HCT116 (cell line): ENCODE data around the gene CREB3L4. TPM values are rescaled to one million over a fixed set of nuclear protein-coding genes. Genes with fewer than 3 reads are reported as not detected.

Source experiments
- ATAC-seq: fragments of 200-7000 bp; cut with Tn5 transposase; 2 replicates; pipeline ENCODE4 v1.9.1; 2020; ENCODE audit warnings: mild to moderate bottlenecking, moderate library complexity
- BruUV-seq: library from RNA; stranded (reverse); fragments of 400-500 nt; replicated peaks from 2 replicates; lab custom pipeline; 2021; lab: Mats Ljungman, UMichigan
- CTCF ChIA-PET: fragments of 300-600 bp; sonication (Branson Sonifier 250); formaldehyde crosslinking; loops from one replicate; lab custom pipeline; 2021; ENCODE audit warnings: antibody characterized with exemption; lab: Charles Lee
- POLR2A ChIA-PET: fragments of 300-600, 350-600 bp; sonication (Branson Sonifier 250); formaldehyde crosslinking; loops from one replicate; lab custom pipeline; 2021; ENCODE audit warnings: antibody characterized with exemption; lab: Charles Lee
- RAD21 ChIA-PET, 2 experiments: fragments of 300-600 bp; sonication (Branson Sonifier 250); formaldehyde crosslinking; loops; one replicate each; lab custom pipeline; 2023; ENCODE audit warnings: low total read pairs in 2 of 2; ENCODE audit not compliant: uncharacterized antibody in 2 of 2, unreplicated experiment in 2 of 2, low non-redundant PET in 1 of 2; lab: Charles Lee
- DNase-seq: peaks from one replicate; pipeline ENCODE4 v3.0.0-alpha.2; 2010; ENCODE audit warnings: low read depth, low spot score
- H2AFZ ChIP-seq: fragments of 200-600 bp; shearing (Covaris generic), sonication (generic); 2 replicates; pipeline ENCODE4 v1.6.1; 2017; ENCODE audit warnings: low read depth, mixed run types, mixed read lengths, antibody characterized with exemption, low read length; ENCODE audit not compliant: poor library complexity, severe bottlenecking
- H3K27ac ChIP-seq: 2 replicates; pipeline ENCODE4 v1.5.1; 2012; ENCODE audit warnings: low read depth, low read length
- H3K27me3 ChIP-seq: fragments of 200-600 bp; sonication (generic); 2 replicates; pipeline ENCODE4 v1.6.1; 2016; ENCODE audit warnings: mixed run types, low read length, mixed read lengths; ENCODE audit not compliant: insufficient read depth
- H3K36me3 ChIP-seq, 2 experiments: fragments of 200-500 bp in 1 of 2; fragments of 200-600 bp in 1 of 2; sonication (Bioruptor generic) in 1 of 2; sonication (generic) in 1 of 2; 2 replicates each; pipeline versions ENCODE4 v1.5.1 to v1.6.1; 2014 to 2016; ENCODE audit warnings: low read length in 2 of 2, inconsistent platforms in 1 of 2, mixed read lengths in 1 of 2, mixed run types in 1 of 2; ENCODE audit not compliant: insufficient read depth in 2 of 2, control insufficient read depth in 1 of 2
- H3K4me1 ChIP-seq, 2 experiments: fragments of 200-600 bp in 1 of 2; sonication (generic) in 1 of 2; 2 replicates each; pipeline versions ENCODE4 v1.5.1 to v1.6.1; 2012 to 2017; ENCODE audit warnings: low read length in 2 of 2, inconsistent platforms in 1 of 2, mild to moderate bottlenecking in 1 of 2, mixed read lengths in 1 of 2, mixed run types in 1 of 2, moderate library complexity in 1 of 2; ENCODE audit not compliant: insufficient read depth in 2 of 2, control insufficient read depth in 1 of 2
- H3K4me2 ChIP-seq: fragments of 200-600 bp; sonication (generic); 2 replicates; pipeline ENCODE4 v1.6.1; 2017; ENCODE audit warnings: mixed run types, low read length, mixed read lengths
- H3K4me3 ChIP-seq, 2 experiments: fragments of 200-600 bp in 1 of 2; sonication (generic) in 1 of 2; replicated peaks in 1 of 2; 2 replicates each; pipeline ENCODE4 v1.5.1; 2011 to 2016; ENCODE audit warnings: low read length in 2 of 2, control low read depth in 1 of 2, low read depth in 1 of 2, mild to moderate bottlenecking in 1 of 2, mixed read lengths in 1 of 2, mixed run types in 1 of 2
- H3K79me2 ChIP-seq: fragments of 200-600 bp; sonication (generic); 2 replicates; pipeline ENCODE4 v1.6.1; 2017; ENCODE audit warnings: mild to moderate bottlenecking, mixed run types, low read length, moderate library complexity, mixed read lengths; ENCODE audit not compliant: insufficient read depth
- H3K9ac ChIP-seq: fragments of 200-600 bp; sonication (generic); 2 replicates; pipeline ENCODE4 v1.6.1; 2016; ENCODE audit warnings: low read length, mixed read lengths
- H3K9me2 ChIP-seq: fragments of 200-600 bp; sonication (generic), shearing (Covaris generic); 2 replicates; pipeline ENCODE4 v1.6.1; 2017; ENCODE audit warnings: mixed run types, mild to moderate bottlenecking, moderate library complexity; ENCODE audit not compliant: insufficient read depth
- H3K9me3 ChIP-seq, 2 experiments: fragments of 200-500 bp in 1 of 2; fragments of 200-600 bp in 1 of 2; sonication (Bioruptor generic) in 1 of 2; sonication (generic) in 1 of 2; 2 replicates each; pipeline ENCODE4 v1.6.1; 2014 to 2017; ENCODE audit warnings: low read length in 2 of 2, mixed read lengths in 2 of 2, inconsistent platforms in 1 of 2, low read depth in 1 of 2, mild to moderate bottlenecking in 1 of 2, mixed run types in 1 of 2, moderate library complexity in 1 of 2; ENCODE audit not compliant: control insufficient read depth in 1 of 2, insufficient read depth in 1 of 2
- H4K20me1 ChIP-seq: fragments of 200-600 bp; sonication (generic), shearing (Covaris generic); 2 replicates; pipeline ENCODE4 v1.6.1; 2017; ENCODE audit warnings: mixed run types, mild to moderate bottlenecking, moderate library complexity; ENCODE audit not compliant: insufficient read depth
- CBX3 ChIP-seq: IDR thresholded peaks from 2 replicates; pipeline ENCODE4 v1.6.1; 2012; ENCODE audit warnings: low read depth
- CEBPB ChIP-seq: IDR thresholded peaks from 2 replicates; pipeline ENCODE4 v1.6.1; 2012; ENCODE audit warnings: low read depth
- EGR1 ChIP-seq: IDR thresholded peaks from 2 replicates; pipeline ENCODE4 v1.6.1; 2012; ENCODE audit warnings: low read depth
- ELF1 ChIP-seq: IDR thresholded peaks from 2 replicates; pipeline ENCODE4 v1.6.1; 2012; ENCODE audit warnings: low read depth, borderline replicate concordance
- EZH2 ChIP-seq: fragments of 200-600 bp; sonication (generic); IDR thresholded peaks from 2 replicates; pipeline ENCODE4 v1.6.1; 2017; ENCODE audit warnings: antibody characterized with exemption, mixed run types
- EZH2phosphoT487 ChIP-seq: fragments of 200-600 bp; IDR thresholded peaks from 2 replicates; pipeline ENCODE4 v1.6.1; 2018; ENCODE audit warnings: antibody characterized with exemption, borderline replicate concordance
- JUND ChIP-seq: IDR thresholded peaks from 2 replicates; pipeline ENCODE4 v1.6.1; 2012
- POLR2A ChIP-seq: IDR thresholded peaks from 2 replicates; pipeline ENCODE4 v1.7.0; 2011; ENCODE audit warnings: borderline replicate concordance; ENCODE audit not compliant: insufficient read depth, insufficient read length; ENCODE audit errors: extremely low read depth
- POLR2AphosphoS5 ChIP-seq: IDR thresholded peaks from 2 replicates; pipeline ENCODE4 v1.6.1; 2011; ENCODE audit warnings: mild to moderate bottlenecking, low read depth, low read length, moderate library complexity
- SIN3A ChIP-seq: IDR thresholded peaks from 2 replicates; pipeline ENCODE4 v1.6.1; 2012; ENCODE audit warnings: low read depth
- SP1 ChIP-seq: IDR thresholded peaks from 2 replicates; pipeline ENCODE4 v1.6.1; 2012; ENCODE audit warnings: low read depth
- SRF ChIP-seq: IDR thresholded peaks from 2 replicates; pipeline ENCODE4 v1.6.1; 2012; ENCODE audit warnings: low read depth
- YY1 ChIP-seq: IDR thresholded peaks from 2 replicates; pipeline ENCODE4 v1.6.1; 2011; ENCODE audit warnings: low read length, low read depth, moderate library complexity, mild to moderate bottlenecking; ENCODE audit not compliant: insufficient replicate concordance; ENCODE audit errors: extremely low read depth
- ZFX ChIP-seq: fragments of 450-650 bp; IDR thresholded peaks from 2 replicates; pipeline ENCODE4 v1.6.1; 2017
- intact Hi-C: fragments of 100-400 bp; cut with micrococcal nuclease; formaldehyde crosslinking; loops from 2 replicates; pipeline ENCODE4 v1.10.0; 2022
- total RNA-seq: library from RNA; stranded (reverse); gene quantifications from one replicate; pipeline ENCODE4 v1.2.1, GENCODE V29; 2021; ENCODE audit not compliant: unreplicated experiment
- TF ChIP-seq, protein P1 (sequence below): IDR thresholded peaks from 2 replicates; pipeline ENCODE4 v1.6.1; 2012
- TF ChIP-seq, protein P2 (sequence below): IDR thresholded peaks from 2 replicates; pipeline ENCODE4 v1.6.1; 2012; ENCODE audit warnings: low read depth
- TF ChIP-seq, protein P3 (sequence below): IDR thresholded peaks from 2 replicates; pipeline ENCODE4 v1.6.1; 2012

The CREB3L4 gene
- total RNA-seq, 1 experiment from 2014 or later: 15.3 TPM

DNA sequence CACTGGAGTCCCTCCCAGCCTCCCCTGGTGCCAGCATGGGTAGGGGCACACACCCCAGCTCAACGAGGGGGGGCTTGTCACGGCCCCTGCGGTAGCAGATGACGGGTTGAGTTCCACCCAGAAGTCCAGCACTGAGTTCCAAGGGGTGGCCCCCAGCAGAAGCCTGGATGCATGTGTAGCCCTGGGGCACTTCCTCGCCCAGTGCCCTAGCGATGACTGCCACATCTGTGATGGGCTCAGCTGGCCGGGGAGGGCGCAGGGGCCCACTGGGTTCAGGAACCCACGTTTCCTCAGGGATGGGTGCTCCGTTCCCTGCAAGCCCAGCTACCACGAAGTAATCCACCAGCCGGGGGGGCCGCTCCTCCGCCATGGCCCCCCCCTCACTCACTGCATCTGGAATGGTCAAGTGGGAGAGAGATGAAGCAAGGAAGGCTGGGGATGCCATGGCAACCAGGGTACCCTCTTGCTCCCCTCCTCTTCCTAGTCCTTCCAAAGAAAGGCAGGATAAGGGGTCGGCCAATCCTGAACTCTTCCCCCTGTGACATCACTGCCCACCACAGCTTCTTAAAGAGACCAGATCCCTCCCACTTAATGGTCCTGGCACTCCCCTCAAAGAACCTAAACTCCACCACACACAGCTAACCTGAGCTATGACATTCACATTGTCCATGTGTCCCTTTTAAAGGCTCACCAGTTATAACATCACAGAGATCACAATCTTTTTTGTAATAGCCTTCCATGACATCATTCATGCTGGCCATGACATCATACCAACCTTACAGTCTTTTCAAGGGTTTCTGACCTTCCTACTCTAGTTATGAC is 23.5 kb upstream of the CREB3L4 start:
- H3K27ac ChIP-seq: no peak overlapping the region
- POLR2A ChIA-PET: interaction anchor here (1.3 to 1.4 kb wide), 2 partner anchors 13 to 19 kb away, joined by 3 to 4 read pairs; partner anchors contain the start of gene SLC39A1

More for the DNA sequence above, 23.5 kb upstream of the CREB3L4 start:
- peaks cover 6 to 18% of the 10 kb centered on the region in 2 experiments; a peak in 3 of 4 replicates for H3K4me1 ChIP-seq
- peak overlapping the region; percentile 95; the same call in 1 of the 2 replicates for H3K9ac ChIP-seq
- TF ChIP-seq, protein P1, sequence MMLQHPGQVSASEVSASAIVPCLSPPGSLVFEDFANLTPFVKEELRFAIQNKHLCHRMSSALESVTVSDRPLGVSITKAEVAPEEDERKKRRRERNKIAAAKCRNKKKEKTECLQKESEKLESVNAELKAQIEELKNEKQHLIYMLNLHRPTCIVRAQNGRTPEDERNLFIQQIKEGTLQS: no peak
- TF ChIP-seq ZFX (no peak), YY1 (no peak), SP1 (no peak), POLR2AphosphoS5 (no peak), EZH2phosphoT487 (no peak), CEBPB (no peak), JUND (no peak), ELF1 (no peak), SRF (no peak), SIN3A (no peak), CBX3 (no peak), EGR1 (no peak), POLR2A (no peak), EZH2 (no peak)
- TF ChIP-seq, protein P2, sequence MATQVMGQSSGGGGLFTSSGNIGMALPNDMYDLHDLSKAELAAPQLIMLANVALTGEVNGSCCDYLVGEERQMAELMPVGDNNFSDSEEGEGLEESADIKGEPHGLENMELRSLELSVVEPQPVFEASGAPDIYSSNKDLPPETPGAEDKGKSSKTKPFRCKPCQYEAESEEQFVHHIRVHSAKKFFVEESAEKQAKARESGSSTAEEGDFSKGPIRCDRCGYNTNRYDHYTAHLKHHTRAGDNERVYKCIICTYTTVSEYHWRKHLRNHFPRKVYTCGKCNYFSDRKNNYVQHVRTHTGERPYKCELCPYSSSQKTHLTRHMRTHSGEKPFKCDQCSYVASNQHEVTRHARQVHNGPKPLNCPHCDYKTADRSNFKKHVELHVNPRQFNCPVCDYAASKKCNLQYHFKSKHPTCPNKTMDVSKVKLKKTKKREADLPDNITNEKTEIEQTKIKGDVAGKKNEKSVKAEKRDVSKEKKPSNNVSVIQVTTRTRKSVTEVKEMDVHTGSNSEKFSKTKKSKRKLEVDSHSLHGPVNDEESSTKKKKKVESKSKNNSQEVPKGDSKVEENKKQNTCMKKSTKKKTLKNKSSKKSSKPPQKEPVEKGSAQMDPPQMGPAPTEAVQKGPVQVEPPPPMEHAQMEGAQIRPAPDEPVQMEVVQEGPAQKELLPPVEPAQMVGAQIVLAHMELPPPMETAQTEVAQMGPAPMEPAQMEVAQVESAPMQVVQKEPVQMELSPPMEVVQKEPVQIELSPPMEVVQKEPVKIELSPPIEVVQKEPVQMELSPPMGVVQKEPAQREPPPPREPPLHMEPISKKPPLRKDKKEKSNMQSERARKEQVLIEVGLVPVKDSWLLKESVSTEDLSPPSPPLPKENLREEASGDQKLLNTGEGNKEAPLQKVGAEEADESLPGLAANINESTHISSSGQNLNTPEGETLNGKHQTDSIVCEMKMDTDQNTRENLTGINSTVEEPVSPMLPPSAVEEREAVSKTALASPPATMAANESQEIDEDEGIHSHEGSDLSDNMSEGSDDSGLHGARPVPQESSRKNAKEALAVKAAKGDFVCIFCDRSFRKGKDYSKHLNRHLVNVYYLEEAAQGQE: no peak
- TF ChIP-seq, protein P3, sequence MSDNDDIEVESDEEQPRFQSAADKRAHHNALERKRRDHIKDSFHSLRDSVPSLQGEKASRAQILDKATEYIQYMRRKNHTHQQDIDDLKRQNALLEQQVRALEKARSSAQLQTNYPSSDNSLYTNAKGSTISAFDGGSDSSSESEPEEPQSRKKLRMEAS: no peak
- TF ChIP-seq, all 23 proteins: peak for 0
- Histone ChIP-seq H3K4me2 (peak overlapping the region; percentile 90), H4K20me1 (no peaks in the 10 kb centered on the region), H3K36me3 (peaks cover 9 to 22% of the 10 kb centered on the region in 2 experiments; a peak in 3 of 4 replicates), H3K79me2 (peaks cover 24% of the 10 kb centered on the region; the same call in 1 of the 2 replicates), H3K9me2 (no peaks in the 10 kb centered on the region), H3K9me3 (no peaks in the 10 kb centered on the region), H2AFZ (no peak overlapping the region), H3K4me3 (no peak overlapping the region), H3K27me3 (no peaks in the 10 kb centered on the region)
- intact Hi-C loops: no loop called here
- CTCF ChIA-PET: no interaction called here
- DNase-seq (no peak), ATAC-seq (no peak)
- RAD21 ChIA-PET: no interaction called here
- no TSS peak for BruUV-seq
